Liver (tissue), 9 donors: ENCODE measurements around the gene RAG1. TPM values are rescaled to one million over a fixed set of nuclear protein-coding genes. Genes with fewer than 3 reads are reported as not detected.

Experiments used
- DNase-seq: peaks from one replicate; pipeline ENCODE4 v3.0.0-alpha.2; 2017; ENCODE audit warnings: low spot score
- H3K27ac ChIP-seq, 2 donors: one replicate each; pipeline ENCODE4 v1.7.0; 2013; ENCODE audit warnings: inconsistent platforms in 2 of 2, low read length in 2 of 2, control low read depth in 1 of 2, low read depth in 1 of 2, mild to moderate bottlenecking in 1 of 2
- H3K27me3 ChIP-seq, 4 donors: one replicate each; pipeline versions ENCODE4 v1.6.1 to v1.7.0; 2013; ENCODE audit warnings: low read length in 3 of 4, inconsistent platforms in 1 of 4, mild to moderate bottlenecking in 1 of 4, moderate library complexity in 1 of 4; ENCODE audit not compliant: control insufficient read depth in 4 of 4, insufficient read depth in 4 of 4
- H3K36me3 ChIP-seq, 4 donors: one replicate each; pipeline versions ENCODE4 v1.6.1 to v1.7.0; 2013; ENCODE audit warnings: low read length in 3 of 4, mild to moderate bottlenecking in 3 of 4, low read depth in 1 of 4, moderate library complexity in 1 of 4; ENCODE audit not compliant: control insufficient read depth in 4 of 4, insufficient read depth in 3 of 4
- H3K4me1 ChIP-seq, 4 donors: one replicate each; pipeline versions ENCODE4 v1.6.1 to v1.7.0; 2013; ENCODE audit warnings: low read length in 3 of 4, mild to moderate bottlenecking in 3 of 4, moderate library complexity in 1 of 4; ENCODE audit not compliant: control insufficient read depth in 4 of 4, insufficient read depth in 4 of 4
- H3K4me3 ChIP-seq, 3 donors: one replicate each; pipeline versions ENCODE4 v1.6.1 to v1.7.0; 2013; ENCODE audit warnings: low read length in 3 of 3, control low read depth in 1 of 3, low read depth in 1 of 3, mild to moderate bottlenecking in 1 of 3
- H3K9ac ChIP-seq, 2 donors: one replicate each; pipeline ENCODE4 v1.7.0; 2013; ENCODE audit warnings: low read length in 2 of 2, mild to moderate bottlenecking in 2 of 2, moderate library complexity in 2 of 2, control low read depth in 1 of 2, low read depth in 1 of 2
- H3K9me3 ChIP-seq, 4 donors: one replicate each; pipeline versions ENCODE4 v1.6.1 to v1.7.0; 2013; ENCODE audit warnings: low read length in 3 of 4; ENCODE audit not compliant: control insufficient read depth in 4 of 4
- CTCF ChIP-seq: fragments of 150-350 bp; IDR thresholded peaks from 2 replicates; pipeline ENCODE4 v1.5.1; 2017; ENCODE audit warnings: improper control_type of control experiment, low read depth, low read length; ENCODE audit not compliant: missing input control
- FOXA2 ChIP-seq: IDR thresholded peaks from 2 replicates; pipeline ENCODE4 v1.6.1; 2016; ENCODE audit warnings: antibody characterized with exemption
- GABPA ChIP-seq, 2 donors: IDR thresholded peaks in 1 of 2; conservative IDR thresholded peaks in 1 of 2; 2 replicates each; pipeline ENCODE4 v1.6.1; 2016; ENCODE audit warnings: antibody characterized with exemption in 2 of 2, mild to moderate bottlenecking in 1 of 2, moderate library complexity in 1 of 2
- HNF4G ChIP-seq: IDR thresholded peaks from 2 replicates; pipeline ENCODE4 v1.6.1; 2016; ENCODE audit warnings: antibody characterized with exemption
- JUND ChIP-seq, 2 donors: IDR thresholded peaks; 2 replicates each; pipeline ENCODE4 v1.6.1; 2016; ENCODE audit warnings: antibody characterized with exemption in 2 of 2
- MAX ChIP-seq: IDR thresholded peaks from 2 replicates; pipeline ENCODE4 v1.6.1; 2016; ENCODE audit warnings: antibody characterized with exemption
- NR2F2 ChIP-seq: IDR thresholded peaks from 2 replicates; pipeline ENCODE4 v1.6.1; 2016; ENCODE audit warnings: antibody characterized with exemption
- RAD21 ChIP-seq, 2 donors: IDR thresholded peaks; 2 replicates each; pipeline ENCODE4 v1.6.1; 2016; ENCODE audit warnings: antibody characterized with exemption in 2 of 2, mild to moderate bottlenecking in 2 of 2
- REST ChIP-seq: IDR thresholded peaks from 2 replicates; pipeline ENCODE4 v1.6.1; 2016; ENCODE audit warnings: antibody characterized with exemption, mild to moderate bottlenecking
- RXRA ChIP-seq, 2 donors: IDR thresholded peaks; 2 replicates each; pipeline ENCODE4 v1.6.1; 2017 to 2018; ENCODE audit warnings: antibody characterized with exemption in 2 of 2, mild to moderate bottlenecking in 1 of 2
- SP1 ChIP-seq: IDR thresholded peaks from 2 replicates; pipeline ENCODE4 v1.6.1; 2018; ENCODE audit warnings: antibody characterized with exemption, mild to moderate bottlenecking
- TAF1 ChIP-seq: conservative IDR thresholded peaks from 2 replicates; pipeline ENCODE4 v1.6.1; 2016; ENCODE audit warnings: antibody characterized with exemption, mild to moderate bottlenecking
- YY1 ChIP-seq: IDR thresholded peaks from 2 replicates; pipeline ENCODE4 v1.6.1; 2016; ENCODE audit warnings: antibody characterized with exemption, mild to moderate bottlenecking
- WGBS: extraction: QIAGEN DNeasy Blood & Tissue Kit; methylation state at CpG from one replicate; pipeline ENCODE4 v1.1.7; 2013; 5-methylcytosine and 5-hydroxymethylcytosine counted together
- polyA plus RNA-seq, 2 donors: library from polyadenylated mRNA; stranded (reverse) in 1 of 2; unstranded in 1 of 2; fragments of 200-250 nt in 1 of 2; fragments of >200 nt in 1 of 2; fragmentation: Nextera tagmentation in 1 of 2; extraction: Ambion mirVana in 1 of 2; gene quantifications; one replicate each; pipeline versions ENCODE4 v1.2.1 to v1.2.3, GENCODE V29; 2013 to 2015
- total RNA-seq, 2 donors: library from RNA; depleted of rRNA; stranded (reverse); fragments of >200 nt; gene quantifications; one replicate each; pipeline ENCODE4 v1.2.3, GENCODE V29; 2014
- TF ChIP-seq, protein P1 (sequence below): IDR thresholded peaks from 2 replicates; pipeline ENCODE4 v1.6.1; 2016; ENCODE audit warnings: antibody characterized with exemption
- donor health status: healthy.
- donor health status: healthy.
- donor health status: healthy.
- donor health status: healthy.
- donor health status: healthy.

RAG1 gene
- total and polyA plus RNA-seq, 4 donors = 0.43 to 4.3 (median 0.93) TPM

DNA sequence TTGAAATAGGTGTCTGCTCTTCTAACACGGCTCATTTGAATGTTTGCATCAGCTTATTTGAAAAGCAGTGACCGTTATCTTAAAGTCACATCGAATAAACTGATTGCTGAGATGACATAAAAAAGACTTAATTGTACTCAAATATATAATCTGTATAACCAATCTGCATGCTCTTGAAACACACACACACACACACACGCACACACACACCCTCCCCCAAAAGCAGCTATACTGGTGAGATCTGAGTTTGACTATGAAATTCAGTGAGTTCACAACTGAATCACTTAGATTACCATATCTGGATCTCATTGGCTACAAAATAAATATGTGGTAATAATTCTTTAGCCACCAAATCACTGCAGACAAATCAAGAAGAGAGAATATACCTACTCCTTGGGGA lies 22.7 kb downstream of the RAG1 start:
- 49% methylated on average over 4 of the region's 4 CpGs for WGBS
- no peak overlapping the region for H3K27ac ChIP-seq
- no peaks in the 10 kb centered on the region for H3K36me3 ChIP-seq
- DNase-seq = no peak
- H3K4me1 ChIP-seq = peaks cover 0 to 11% (median 6%) of the 10 kb centered on the region in 4 donors
- H3K9ac ChIP-seq = no peak overlapping the region
- H3K27me3 ChIP-seq = peaks cover 0 to 5% (median 0%) of the 10 kb centered on the region in 4 donors
- no peaks in the 10 kb centered on the region for H3K9me3 ChIP-seq
- H3K4me3 ChIP-seq = no peak overlapping the region
- TF ChIP-seq REST = no peak
- no peak for TF ChIP-seq SP1
- TF ChIP-seq YY1 = no peak
- no peak for TF ChIP-seq TAF1
- TF ChIP-seq GABPA (IDR thresholded peaks at IDR 0.05 in 1 of 2, conservative IDR thresholded peaks at IDR 0.05 in 1 of 2) = no peak
- no peak for TF ChIP-seq RAD21 (IDR thresholded peaks at IDR 0.05)
- no peak for TF ChIP-seq FOXA2
- TF ChIP-seq, protein P1, sequence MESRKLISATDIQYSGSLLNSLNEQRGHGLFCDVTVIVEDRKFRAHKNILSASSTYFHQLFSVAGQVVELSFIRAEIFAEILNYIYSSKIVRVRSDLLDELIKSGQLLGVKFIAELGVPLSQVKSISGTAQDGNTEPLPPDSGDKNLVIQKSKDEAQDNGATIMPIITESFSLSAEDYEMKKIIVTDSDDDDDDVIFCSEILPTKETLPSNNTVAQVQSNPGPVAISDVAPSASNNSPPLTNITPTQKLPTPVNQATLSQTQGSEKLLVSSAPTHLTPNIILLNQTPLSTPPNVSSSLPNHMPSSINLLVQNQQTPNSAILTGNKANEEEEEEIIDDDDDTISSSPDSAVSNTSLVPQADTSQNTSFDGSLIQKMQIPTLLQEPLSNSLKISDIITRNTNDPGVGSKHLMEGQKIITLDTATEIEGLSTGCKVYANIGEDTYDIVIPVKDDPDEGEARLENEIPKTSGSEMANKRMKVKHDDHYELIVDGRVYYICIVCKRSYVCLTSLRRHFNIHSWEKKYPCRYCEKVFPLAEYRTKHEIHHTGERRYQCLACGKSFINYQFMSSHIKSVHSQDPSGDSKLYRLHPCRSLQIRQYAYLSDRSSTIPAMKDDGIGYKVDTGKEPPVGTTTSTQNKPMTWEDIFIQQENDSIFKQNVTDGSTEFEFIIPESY = no peak

DNA sequence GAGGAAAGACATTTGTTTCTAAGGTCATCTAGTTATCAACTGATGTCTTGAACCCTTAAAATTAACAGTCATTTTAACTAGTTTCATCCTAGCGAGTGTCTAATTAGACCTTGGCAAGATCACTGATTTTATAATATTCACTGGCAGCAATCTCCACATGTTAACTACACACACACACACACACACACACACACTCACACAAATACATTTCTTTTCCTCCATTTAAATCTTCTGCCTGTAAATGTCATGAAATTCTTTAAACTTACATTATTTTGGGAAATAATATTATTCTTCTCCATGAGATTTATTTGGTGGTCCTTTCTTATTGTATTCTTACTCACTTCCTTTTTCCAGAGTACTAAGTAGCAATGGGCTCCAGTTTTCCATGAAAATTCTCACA lies 23.6 kb downstream of the RAG1 start:
- Histone ChIP-seq H3K9ac (no peak overlapping the region), H3K4me1 (peaks cover 1 to 11% (median 7%) of the 10 kb centered on the region in 4 donors), H3K27ac (no peak overlapping the region), H3K4me3 (no peak overlapping the region), H3K27me3 (peaks cover 0 to 5% (median 0%) of the 10 kb centered on the region in 4 donors), H3K36me3 (no peaks in the 10 kb centered on the region), H3K9me3 (no peaks in the 10 kb centered on the region)
- DNase-seq = no peak
- WGBS = 34% methylated on average over 1 of the region's 1 CpG
- TF ChIP-seq REST (no peak), HNF4G (no peak), NR2F2 (no peak), CTCF (no peak), RAD21 (IDR thresholded peaks at IDR 0.05) (no peak), TAF1 (no peak), MAX (no peak), JUND (IDR thresholded peaks at IDR 0.05) (no peak), YY1 (no peak), RXRA (IDR thresholded peaks at IDR 0.05) (no peak)
- TF ChIP-seq, protein P1 = no peak
